CD8-positive, alpha-beta memory T cell (primary cell): ENCODE results near the gene DOCK2. TPM values are rescaled to one million over a fixed set of nuclear protein-coding genes. Genes with fewer than 3 reads are reported as not detected.
A peak's percentile ranks its signal among the peaks of the same experiment; 100 is the strongest.
"Not testable (repeated sequence)": the region's sequence is repeated elsewhere in the genome, so short reads cannot be mapped to it uniquely, and the experiment has no call there.

Experiments used
- CTCF ChIA-PET: fragments of 350-600 bp; sonication (Branson Sonifier 250); formaldehyde crosslinking; loops from one replicate; lab custom pipeline; 2021; ENCODE audit warnings: antibody characterized with exemption; lab: Charles Lee
- POLR2A ChIA-PET: fragments of 350-600 bp; sonication (Branson Sonifier 250); formaldehyde crosslinking; loops from one replicate; lab custom pipeline; 2021; ENCODE audit warnings: antibody characterized with exemption; lab: Charles Lee
- DNase-seq, 5 donors: peaks; one replicate each; pipeline versions ENCODE4 v3.0.0 to v3.0.0-alpha.2; 2020 to 2022; ENCODE audit warnings: mixed read lengths in 1 of 5
- H3K27ac ChIP-seq: one replicate; pipeline ENCODE4 v1.7.0; 2013; ENCODE audit warnings: low read depth, mild to moderate bottlenecking, low read length, moderate library complexity
- H3K27me3 ChIP-seq: 2 replicates; pipeline ENCODE4 v1.7.0; 2013; ENCODE audit warnings: low read length, mild to moderate bottlenecking; ENCODE audit not compliant: insufficient read depth, poor library complexity, severe bottlenecking
- H3K36me3 ChIP-seq: 2 replicates; pipeline ENCODE4 v1.7.0; 2013; ENCODE audit warnings: mild to moderate bottlenecking, low read length, moderate library complexity; ENCODE audit not compliant: insufficient read depth
- H3K4me1 ChIP-seq: 2 replicates; pipeline ENCODE4 v1.7.0; 2013; ENCODE audit warnings: mild to moderate bottlenecking, low read length, moderate library complexity; ENCODE audit not compliant: insufficient read depth
- H3K4me3 ChIP-seq: 2 replicates; pipeline ENCODE4 v1.7.0; 2013; ENCODE audit warnings: mild to moderate bottlenecking, low read length
- H3K9me3 ChIP-seq: 2 replicates; pipeline ENCODE4 v1.7.0; 2013; ENCODE audit warnings: mild to moderate bottlenecking, low read length
- H3K27ac Mint-ChIP-seq, 8 donors: one replicate each; pipeline ENCODE4 v1.8.0; 2020 to 2021; ENCODE audit warnings: mixed read lengths in 8 of 8, mild to moderate bottlenecking in 6 of 8, inconsistent platforms in 3 of 8, moderate library complexity in 3 of 8
- H3K27me3 Mint-ChIP-seq, 2 donors: one replicate each; pipeline ENCODE4 v1.8.0; 2020 to 2021; ENCODE audit warnings: mixed read lengths in 2 of 2, mild to moderate bottlenecking in 1 of 2, moderate library complexity in 1 of 2
- H3K36me3 Mint-ChIP-seq, 3 donors: one replicate each; pipeline ENCODE4 v1.8.0; 2020 to 2021; ENCODE audit warnings: mixed read lengths in 3 of 3, inconsistent platforms in 1 of 3, mild to moderate bottlenecking in 1 of 3
- H3K4me1 Mint-ChIP-seq, 3 donors: one replicate each; pipeline ENCODE4 v1.8.0; 2020 to 2021; ENCODE audit warnings: mixed read lengths in 3 of 3, inconsistent platforms in 1 of 3, mild to moderate bottlenecking in 1 of 3
- H3K4me3 Mint-ChIP-seq, 7 donors: one replicate each; pipeline ENCODE4 v1.8.0; 2020 to 2021; ENCODE audit warnings: mixed read lengths in 7 of 7, mild to moderate bottlenecking in 6 of 7, moderate library complexity in 4 of 7, inconsistent platforms in 2 of 7
- H3K9me3 Mint-ChIP-seq, 5 donors: one replicate each; pipeline ENCODE4 v1.8.0; 2020 to 2022; ENCODE audit warnings: mixed read lengths in 5 of 5, mild to moderate bottlenecking in 3 of 5, moderate library complexity in 2 of 5, inconsistent platforms in 1 of 5
- polyA plus RNA-seq: library from polyadenylated mRNA; unstranded; fragments of 300-500 nt; fragmentation: Illumina TruSeq; gene quantifications from one replicate; pipeline ENCODE4 v1.2.3, GENCODE V29; 2021
- total RNA-seq, 2 experiments: library from RNA; stranded (reverse); gene quantifications; one replicate each; pipeline ENCODE4 v1.2.3, GENCODE V29; 2021

DOCK2 gene
- total and polyA plus RNA-seq, 3 experiments from 2014 or later = 102 to 157 (median 155) TPM

DNA sequence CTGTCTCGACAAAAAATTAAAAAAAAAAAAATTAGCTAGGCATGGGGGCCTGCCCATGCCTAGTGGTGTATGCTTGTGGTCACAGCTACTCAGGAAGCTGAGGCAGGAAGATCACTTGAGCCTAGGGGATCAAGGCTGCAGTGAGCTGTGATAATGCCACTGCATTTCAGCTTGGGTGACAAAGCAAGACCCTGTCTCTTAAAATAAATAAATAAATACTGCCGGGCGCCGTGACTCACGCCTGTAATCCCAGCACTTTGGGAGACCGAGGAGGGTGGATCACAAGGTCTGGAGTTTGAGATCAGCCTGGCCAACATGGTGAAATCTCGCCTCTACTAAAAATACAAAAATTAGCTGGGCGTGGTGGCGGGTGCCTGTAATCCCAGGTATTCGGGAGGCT is 115.5 kb downstream of the DOCK2 start:
- H3K4me3 ChIP-seq, H3K4me1 ChIP-seq, H3K4me3 Mint-ChIP-seq, DNase-seq, H3K27me3 Mint-ChIP-seq, POLR2A ChIA-PET, H3K27me3 ChIP-seq, CTCF ChIA-PET, H3K4me1 Mint-ChIP-seq, H3K27ac ChIP-seq, H3K9me3 Mint-ChIP-seq, H3K27ac Mint-ChIP-seq, H3K9me3 ChIP-seq: not testable (repeated sequence)
- H3K36me3 Mint-ChIP-seq = peaks cover 15 to 82% (median 35%) of the 10 kb centered on the region in 3 donors
- H3K36me3 ChIP-seq = peaks cover 57% of the 10 kb centered on the region

GRCh38 chr5:169753795-169754194 is 116.7 kb downstream of the DOCK2 start:
- Histone ChIP-seq H3K27ac (no peak overlapping the region), H3K9me3 (no peaks in the 10 kb centered on the region), H3K36me3 (peaks cover 50% of the 10 kb centered on the region), H3K4me1 (no peaks in the 10 kb centered on the region), H3K27me3 (no peaks in the 10 kb centered on the region), H3K4me3 (no peak overlapping the region)
- Mint-ChIP-seq H3K36me3 (peaks cover 16 to 81% (median 36%) of the 10 kb centered on the region in 3 donors), H3K27ac (peak overlapping the region in 2 of 8 donors; percentile 57 to 69), H3K27me3 (no peaks in the 10 kb centered on the region), H3K4me1 (peaks cover 0 to 5% (median 0%) of the 10 kb centered on the region in 3 donors), H3K4me3 (no peak overlapping the region), H3K9me3 (no peaks in the 10 kb centered on the region)
- POLR2A ChIA-PET = no interaction called here
- CTCF ChIA-PET = no interaction called here
- no peak for DNase-seq

DNA sequence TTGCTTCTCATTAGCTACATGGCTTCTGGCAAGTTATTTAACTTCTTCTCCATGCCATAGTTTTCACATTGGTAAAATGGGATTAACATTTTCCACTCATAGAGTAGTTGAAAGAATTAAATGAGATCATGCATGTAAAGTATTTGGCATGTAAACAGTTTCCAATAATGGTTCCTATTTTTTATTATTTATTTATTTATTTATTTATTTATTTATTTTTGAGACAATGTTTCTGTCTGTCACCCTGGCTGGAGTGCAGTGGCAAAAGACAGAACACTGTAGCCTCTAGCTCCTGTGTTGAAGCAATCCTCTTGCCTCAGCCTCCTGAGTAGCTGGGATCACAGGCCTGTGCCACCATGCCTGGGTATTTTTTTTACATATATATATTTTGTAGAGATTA is 117.7 kb downstream of the DOCK2 start:
- Mint-ChIP-seq H3K27me3 (no peaks in the 10 kb centered on the region), H3K4me3 (no peak overlapping the region)

GRCh38 chr5:169756071-169756765 is 119.1 kb downstream of the DOCK2 start:
- Histone ChIP-seq H3K4me3 (no peak overlapping the region), H3K36me3 (peaks cover 36% of the 10 kb centered on the region), H3K4me1 (no peaks in the 10 kb centered on the region), H3K27ac (no peak overlapping the region), H3K9me3 (no peaks in the 10 kb centered on the region), H3K27me3 (no peaks in the 10 kb centered on the region)
- Mint-ChIP-seq H3K9me3 (no peaks in the 10 kb centered on the region), H3K4me3 (no peak overlapping the region), H3K36me3 (peaks cover 15 to 78% (median 36%) of the 10 kb centered on the region in 3 donors), H3K27ac (peak overlapping the region in 1 of 8 donors; percentile 43), H3K27me3 (no peaks in the 10 kb centered on the region), H3K4me1 (peaks cover 0 to 6% (median 0%) of the 10 kb centered on the region in 3 donors)
- DNase-seq = no peak
- POLR2A ChIA-PET = no interaction called here
- CTCF ChIA-PET = no interaction called here

More for the DNA sequence above, 117.7 kb downstream of the DOCK2 start:
- ChIA-PET POLR2A (no interaction called here), CTCF (interaction anchor here (1.1 kb wide), 1 partner anchor 13 kb away, joined by 3 read pairs; no protein-coding TSS in a partner anchor)
- no peak overlapping the region for H3K4me3 ChIP-seq
- Mint-ChIP-seq H3K27ac (no peak overlapping the region), H3K4me1 (peaks cover 0 to 5% (median 0%) of the 10 kb centered on the region in 3 donors), H3K36me3 (peaks cover 18 to 81% (median 39%) of the 10 kb centered on the region in 3 donors), H3K9me3 (no peaks in the 10 kb centered on the region)
- H3K9me3 ChIP-seq = no peaks in the 10 kb centered on the region
- peaks cover 46% of the 10 kb centered on the region for H3K36me3 ChIP-seq
- H3K27me3 ChIP-seq = no peaks in the 10 kb centered on the region
- H3K27ac ChIP-seq = no peak overlapping the region
- DNase-seq = no peak
- H3K4me1 ChIP-seq = no peaks in the 10 kb centered on the region

DNA sequence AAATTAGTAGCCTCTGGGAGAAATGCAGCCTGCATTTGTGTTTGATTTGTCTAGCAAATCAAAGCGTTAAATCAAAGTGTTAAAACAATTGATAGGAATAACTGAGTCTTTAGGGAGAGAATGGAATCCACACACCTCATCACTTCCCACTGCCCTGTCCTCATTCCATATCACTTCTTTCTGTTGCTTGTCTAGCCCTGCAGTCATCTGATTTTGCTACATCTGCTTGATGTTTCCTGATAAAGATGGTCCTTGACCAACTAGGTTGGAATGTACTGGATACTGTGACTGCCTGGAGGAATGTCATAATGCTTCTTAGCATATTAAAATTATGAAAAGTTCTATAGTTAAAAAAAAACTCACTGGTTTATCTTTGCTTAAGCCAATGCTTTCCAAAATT is 119.9 kb downstream of the DOCK2 start:
- POLR2A ChIA-PET = no interaction called here

DNA sequence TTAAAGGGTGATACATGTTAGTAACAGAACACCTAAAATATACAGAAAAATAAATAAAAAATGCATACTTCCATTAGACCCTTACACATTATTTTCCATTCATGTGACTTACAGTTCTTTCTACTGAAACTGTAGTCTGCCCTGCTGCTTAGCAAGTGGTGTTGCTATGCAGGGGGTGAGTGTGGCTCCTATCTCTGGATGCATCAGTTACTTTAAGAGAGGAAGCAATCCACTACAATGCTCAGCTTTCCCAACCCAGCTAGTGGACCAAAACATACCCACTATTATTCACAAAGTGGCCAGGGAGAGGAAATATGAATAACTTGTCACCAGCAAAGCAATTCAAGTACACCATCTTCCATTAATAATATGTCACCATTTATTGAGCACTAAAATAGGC is 121.8 kb downstream of the DOCK2 start:
- H3K4me3 ChIP-seq = no peak overlapping the region
- peaks cover 33% of the 10 kb centered on the region for H3K36me3 ChIP-seq
- peaks cover 0 to 6% (median under 1%) of the 10 kb centered on the region in 3 donors for H3K4me1 Mint-ChIP-seq
- H3K27ac ChIP-seq = no peak overlapping the region
- no peak overlapping the region for H3K4me3 Mint-ChIP-seq
- no peaks in the 10 kb centered on the region for H3K9me3 Mint-ChIP-seq
- H3K27me3 Mint-ChIP-seq = no peaks in the 10 kb centered on the region
- no peaks in the 10 kb centered on the region for H3K4me1 ChIP-seq
- H3K9me3 ChIP-seq = no peaks in the 10 kb centered on the region
- peak overlapping the region in 1 of 8 donors; percentile 70 for H3K27ac Mint-ChIP-seq
- CTCF ChIA-PET = no interaction called here
- POLR2A ChIA-PET = interaction anchor here (0.5 kb wide), 1 partner anchor 18 kb away, joined by 6 read pairs; no protein-coding TSS in a partner anchor
- H3K27me3 ChIP-seq = no peaks in the 10 kb centered on the region
- DNase-seq = no peak
- H3K36me3 Mint-ChIP-seq = peaks cover 7 to 78% (median 32%) of the 10 kb centered on the region in 3 donors

More for the DNA sequence above, 119.9 kb downstream of the DOCK2 start:
- Histone ChIP-seq H3K4me1 (no peaks in the 10 kb centered on the region), H3K27ac (no peak overlapping the region), H3K27me3 (no peaks in the 10 kb centered on the region), H3K9me3 (no peaks in the 10 kb centered on the region), H3K4me3 (no peak overlapping the region), H3K36me3 (peaks cover 34% of the 10 kb centered on the region)
- Mint-ChIP-seq H3K36me3 (peaks cover 9 to 76% (median 30%) of the 10 kb centered on the region in 3 donors), H3K27me3 (no peaks in the 10 kb centered on the region), H3K4me3 (no peak overlapping the region), H3K9me3 (no peaks in the 10 kb centered on the region), H3K27ac (no peak overlapping the region), H3K4me1 (peaks cover 0 to 6% (median 0%) of the 10 kb centered on the region in 3 donors)
- CTCF ChIA-PET = no interaction called here
- DNase-seq = no peak

DNA sequence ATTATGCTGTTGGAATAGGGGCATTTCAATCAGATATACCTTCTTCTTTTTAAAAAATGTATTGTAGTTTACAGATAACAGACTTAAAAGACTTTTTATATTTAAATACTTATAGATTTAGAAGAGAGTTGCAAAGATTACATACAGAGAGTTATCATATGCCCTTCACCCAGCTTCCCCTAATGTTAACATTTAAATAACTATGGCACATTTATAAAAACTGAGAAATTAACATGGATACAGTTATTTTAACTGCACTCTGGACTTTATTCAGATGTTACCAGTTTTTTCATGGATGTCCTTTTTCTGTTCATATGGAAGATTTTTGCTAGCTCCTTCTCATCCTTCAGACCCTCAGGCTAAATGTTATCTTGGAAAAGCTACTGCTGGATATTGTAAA is 123.2 kb downstream of the DOCK2 start:
- Histone ChIP-seq H3K36me3 (peaks cover 33% of the 10 kb centered on the region), H3K27ac (no peak overlapping the region), H3K27me3 (no peaks in the 10 kb centered on the region), H3K4me1 (no peaks in the 10 kb centered on the region), H3K9me3 (no peaks in the 10 kb centered on the region), H3K4me3 (no peak overlapping the region)
- CTCF ChIA-PET = interaction anchor here (1.5 kb wide), 1 partner anchor 16 kb away, joined by 3 read pairs; no protein-coding TSS in a partner anchor
- Mint-ChIP-seq H3K36me3 (peaks cover 17 to 84% (median 41%) of the 10 kb centered on the region in 3 donors), H3K27me3 (no peaks in the 10 kb centered on the region), H3K4me3 (no peak overlapping the region), H3K4me1 (peaks cover 0 to 6% (median 4%) of the 10 kb centered on the region in 3 donors), H3K27ac (peak overlapping the region in 1 of 8 donors; percentile 20), H3K9me3 (no peaks in the 10 kb centered on the region)
- no peak for DNase-seq
- POLR2A ChIA-PET = no interaction called here

DNA sequence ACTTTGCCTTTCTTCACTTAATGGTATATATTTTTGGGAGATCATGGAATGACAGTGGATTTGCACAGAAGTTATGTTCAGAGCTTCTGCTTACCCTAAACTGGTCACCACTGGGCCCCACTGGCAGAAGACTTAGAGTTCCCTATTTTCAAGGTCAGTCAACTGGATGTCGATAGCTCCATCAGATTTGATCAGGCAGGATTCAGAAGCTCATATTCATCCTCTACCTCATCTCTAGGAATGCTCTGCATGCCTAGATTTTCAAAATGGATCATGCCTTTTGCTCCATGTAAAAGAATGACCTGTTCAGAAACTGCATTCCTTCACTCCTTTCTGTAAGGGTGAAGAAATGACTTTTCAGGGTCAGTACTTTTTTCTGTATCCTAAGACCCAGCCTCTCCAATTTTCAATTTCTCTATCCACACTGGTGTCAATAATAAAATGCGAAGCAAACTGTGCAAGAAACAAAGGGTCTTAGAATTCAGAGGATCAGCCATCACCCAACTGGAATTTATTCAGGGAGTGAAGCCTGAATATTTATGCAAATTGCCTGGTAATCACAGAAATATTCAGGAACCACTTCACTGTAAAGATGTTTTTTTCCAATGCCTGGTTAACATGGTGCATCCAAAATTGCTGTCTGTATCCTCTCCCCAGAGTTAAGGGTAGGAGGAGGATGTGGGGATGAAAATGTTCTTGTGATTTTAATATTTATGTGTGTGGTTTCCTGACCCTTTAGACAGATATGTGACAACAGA is 125.4 kb downstream of the DOCK2 start:
- Histone ChIP-seq H3K27ac (no peak overlapping the region), H3K9me3 (no peaks in the 10 kb centered on the region), H3K4me1 (no peaks in the 10 kb centered on the region), H3K27me3 (no peaks in the 10 kb centered on the region), H3K4me3 (no peak overlapping the region), H3K36me3 (peaks cover 33% of the 10 kb centered on the region)
- H3K36me3 Mint-ChIP-seq = peaks cover 29 to 90% (median 52%) of the 10 kb centered on the region in 3 donors
- no peak for DNase-seq
- H3K27ac Mint-ChIP-seq = peak overlapping the region in 2 of 8 donors; percentile 25 to 27
- H3K4me3 Mint-ChIP-seq = no peak overlapping the region
- ChIA-PET POLR2A (no interaction called here), CTCF (interaction anchor here (1.4 kb wide), 1 partner anchor 40 kb away, joined by 4 read pairs; no protein-coding TSS in a partner anchor)
- peaks cover 0 to 9% (median 4%) of the 10 kb centered on the region in 3 donors for H3K4me1 Mint-ChIP-seq
- no peaks in the 10 kb centered on the region for H3K27me3 Mint-ChIP-seq
- H3K9me3 Mint-ChIP-seq = no peaks in the 10 kb centered on the region
